GM19372 (cell line): ENCODE results near the gene MCM6.
"Not testable (repeated sequence)": the region's sequence is repeated elsewhere in the genome, so short reads cannot be mapped to it uniquely, and the experiment has no call there.

Source experiments
- ATAC-seq: cut with Tn5 transposase; IDR thresholded peaks from one replicate; pipeline ENCODE4 v1.9.1; 2021; ENCODE audit warnings: mild to moderate bottlenecking, low read depth, moderate library complexity; ENCODE audit not compliant: unreplicated experiment

Gene MCM6

GRCh38 chr2:135825131-135825530, 51.1 kb downstream of the MCM6 start:
- no peak for ATAC-seq

GRCh38 chr2:135822855-135823254, 53.4 kb downstream of the MCM6 start:
- ATAC-seq: no peak

GRCh38 chr2:135821190-135821589, 55.1 kb downstream of the MCM6 start:
- no peak for ATAC-seq

- peak; percentile 91 for ATAC-seq
These were observed 56.1 kb downstream of the MCM6 start for GRCh38 chr2:135820003-135820618.

- no peak for ATAC-seq
These were observed 57.2 kb downstream of the MCM6 start for GRCh38 chr2:135818937-135819610.

- ATAC-seq: no peak
These were observed 58.3 kb downstream of the MCM6 start for GRCh38 chr2:135817951-135818350.

GRCh38 chr2:135817466-135817865, 58.8 kb downstream of the MCM6 start:
- ATAC-seq: no peak

GRCh38 chr2:135815269-135815668, 61.0 kb downstream of the MCM6 start:
- no peak for ATAC-seq

GRCh38 chr2:135812907-135813511, 63.2 kb downstream of the MCM6 start:
- ATAC-seq: no peak

GRCh38 chr2:135807874-135808273, 68.4 kb downstream of the MCM6 start:
- not testable (repeated sequence) for ATAC-seq

GRCh38 chr2:135803278-135803677, 73.0 kb downstream of the MCM6 start:
- no peak for ATAC-seq

GRCh38 chr2:135802350-135802749, 73.9 kb downstream of the MCM6 start:
- ATAC-seq: no peak

GRCh38 chr2:135800513-135801460, 75.5 kb downstream of the MCM6 start:
- no peak for ATAC-seq

GRCh38 chr2:135799738-135800137, 76.5 kb downstream of the MCM6 start:
- ATAC-seq: no peak

GRCh38 chr2:135798762-135799161, 77.5 kb downstream of the MCM6 start:
- no peak for ATAC-seq

GRCh38 chr2:135798275-135798705, 78.0 kb downstream of the MCM6 start:
- ATAC-seq: no peak

GRCh38 chr2:135797497-135798274, 78.6 kb downstream of the MCM6 start:
- ATAC-seq: peak; percentile 75

- ATAC-seq: no peak
These were observed 79.6 kb downstream of the MCM6 start for GRCh38 chr2:135796606-135797005.

GRCh38 chr2:135795641-135796040, 80.6 kb downstream of the MCM6 start:
- not testable (repeated sequence) for ATAC-seq
